GM21381 (cell line): Measurements from ENCODE around the gene LIPM.

Experiments
- ATAC-seq: cut with Tn5 transposase; IDR thresholded peaks from one replicate; pipeline ENCODE4 v1.9.1; 2021; ENCODE audit warnings: mild to moderate bottlenecking, moderate library complexity; ENCODE audit not compliant: unreplicated experiment

LIPM gene, protein sequence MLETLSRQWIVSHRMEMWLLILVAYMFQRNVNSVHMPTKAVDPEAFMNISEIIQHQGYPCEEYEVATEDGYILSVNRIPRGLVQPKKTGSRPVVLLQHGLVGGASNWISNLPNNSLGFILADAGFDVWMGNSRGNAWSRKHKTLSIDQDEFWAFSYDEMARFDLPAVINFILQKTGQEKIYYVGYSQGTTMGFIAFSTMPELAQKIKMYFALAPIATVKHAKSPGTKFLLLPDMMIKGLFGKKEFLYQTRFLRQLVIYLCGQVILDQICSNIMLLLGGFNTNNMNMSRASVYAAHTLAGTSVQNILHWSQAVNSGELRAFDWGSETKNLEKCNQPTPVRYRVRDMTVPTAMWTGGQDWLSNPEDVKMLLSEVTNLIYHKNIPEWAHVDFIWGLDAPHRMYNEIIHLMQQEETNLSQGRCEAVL

GRCh38 chr10:88802523-88803285 is at the start of gene LIPM:
Gene LIPM (plus strand): TSS chr10:88802730. CDS start chr10:88802897, 167 bp downstream.
- no peak for ATAC-seq

DNA sequence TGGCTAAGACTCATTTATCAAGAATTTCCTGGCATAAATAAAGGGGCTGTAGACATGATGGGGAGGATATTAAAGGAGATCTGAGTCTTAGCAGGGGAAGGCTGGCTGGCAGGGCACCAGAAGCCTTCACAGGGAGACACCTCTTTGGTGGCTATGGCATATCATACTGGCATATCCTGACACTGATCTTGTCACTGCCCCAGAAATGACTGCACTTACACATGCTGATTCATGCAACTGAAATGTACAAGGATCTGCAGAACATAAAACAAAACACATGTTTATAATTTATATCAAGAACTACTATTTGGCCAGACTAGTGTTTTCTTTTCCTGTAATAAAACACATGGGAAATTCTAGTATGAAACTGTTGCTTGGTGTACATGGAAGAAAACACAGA is 48.2 kb upstream of the LIPM start:
- ATAC-seq: no peak

DNA sequence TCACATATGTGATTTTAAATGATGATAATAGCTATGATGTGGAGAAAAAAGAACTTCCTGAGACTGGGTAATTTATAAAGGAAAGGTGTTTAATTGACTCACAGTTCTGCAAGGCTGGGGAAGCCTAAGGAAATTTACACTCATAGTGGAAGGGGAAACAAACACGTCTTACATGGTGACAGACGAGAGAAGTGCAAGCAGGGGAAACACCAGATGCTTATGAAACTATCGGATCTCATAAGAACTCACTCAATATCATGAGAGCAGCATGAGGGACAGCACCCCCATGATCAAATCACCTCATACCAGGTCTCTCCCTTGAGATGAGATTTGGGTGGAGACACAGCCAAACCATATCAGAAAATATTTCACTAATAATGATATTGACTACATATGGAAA is 46.8 kb upstream of the LIPM start:
- no peak for ATAC-seq

GRCh38 chr10:88756660-88757059 is 45.9 kb upstream of the LIPM start:
- ATAC-seq: no peak

- no peak for ATAC-seq
These were observed 43.0 kb upstream of the LIPM start, which contains the start of gene LIPN for GRCh38 chr10:88759366-88760101. Gene LIPN (plus strand): TSS chr10:88760020. CDS start chr10:88761406, 1,386 bp downstream.

DNA sequence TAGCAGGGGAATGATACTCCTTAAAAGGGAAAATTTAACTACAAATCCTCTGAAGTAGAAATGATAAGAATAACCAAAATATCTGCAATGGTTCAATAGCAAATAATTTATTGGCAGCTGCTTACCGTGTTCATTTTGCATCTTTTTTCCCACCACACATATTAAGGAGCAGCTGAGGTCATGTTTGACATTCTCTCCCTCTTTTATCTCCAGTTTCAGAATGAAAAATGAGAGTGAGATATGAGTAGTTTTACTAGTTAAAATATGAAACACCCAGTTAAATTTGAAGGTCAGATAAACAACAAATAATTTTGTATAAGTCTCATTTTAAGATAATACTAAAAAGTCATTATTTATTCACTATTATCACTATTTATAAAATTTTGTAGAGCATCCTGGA is 39.6 kb upstream of the LIPM start:
- no peak for ATAC-seq

GRCh38 chr10:88763441-88763840 is 39.1 kb upstream of the LIPM start:
- no peak for ATAC-seq

DNA sequence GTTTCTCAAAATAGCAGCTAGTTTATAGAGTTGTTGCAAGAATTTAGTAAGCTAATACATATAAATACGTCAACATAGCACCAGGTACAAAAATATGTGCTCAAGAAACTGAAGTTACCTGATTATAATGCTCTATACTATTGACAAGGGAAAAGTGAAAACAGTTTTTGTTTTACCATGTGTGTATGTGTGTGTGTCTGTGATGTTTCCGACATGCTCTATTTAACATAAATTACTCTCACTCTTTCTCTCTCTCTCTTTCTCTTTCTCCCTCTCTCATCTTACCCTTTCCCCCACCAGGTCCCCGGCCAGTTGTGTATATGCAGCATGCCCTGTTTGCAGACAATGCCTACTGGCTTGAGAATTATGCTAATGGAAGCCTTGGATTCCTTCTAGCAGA is 38.4 kb upstream of the LIPM start:
- ATAC-seq: no peak

GRCh38 chr10:88765816-88766215 is 36.7 kb upstream of the LIPM start:
- no peak for ATAC-seq

- ATAC-seq: no peak
These were observed 33.1 kb upstream of the LIPM start for GRCh38 chr10:88769384-88769783.

DNA sequence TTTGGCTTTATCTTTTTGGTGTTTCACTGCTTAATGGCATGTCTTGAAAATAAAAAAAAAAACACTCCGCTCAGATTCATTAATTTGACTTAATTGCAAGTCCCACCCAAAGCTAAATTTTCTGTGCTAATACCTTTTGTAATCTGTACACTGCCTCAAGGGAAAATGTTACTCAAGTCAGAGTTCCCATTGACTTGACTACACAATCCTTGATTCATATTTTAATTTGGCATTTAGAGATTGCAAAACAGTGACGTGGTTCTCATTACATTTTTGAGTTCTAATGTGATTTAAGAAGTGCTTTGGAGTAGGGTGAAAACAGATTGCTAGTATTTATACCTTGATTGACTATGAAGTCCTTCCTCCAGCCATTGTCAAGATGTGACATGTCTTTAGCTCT is 21.3 kb upstream of the LIPM start:
- no peak for ATAC-seq

GRCh38 chr10:88782222-88782621 is 20.3 kb upstream of the LIPM start:
- ATAC-seq: no peak

- ATAC-seq: no peak
These were observed 18.8 kb upstream of the LIPM start for GRCh38 chr10:88783724-88784123.

GRCh38 chr10:88786032-88786770 is 16.3 kb upstream of the LIPM start:
- ATAC-seq: no peak

GRCh38 chr10:88787463-88787862 is 15.1 kb upstream of the LIPM start:
- ATAC-seq: no peak

GRCh38 chr10:88788924-88789323 is 13.6 kb upstream of the LIPM start:
- no peak for ATAC-seq

- ATAC-seq: no peak
These were observed 10.6 kb upstream of the LIPM start for GRCh38 chr10:88791924-88792323.

- ATAC-seq: no peak
These were observed 9.9 kb upstream of the LIPM start for GRCh38 chr10:88792661-88793060.

- ATAC-seq: no peak
These were observed 8.7 kb upstream of the LIPM start for GRCh38 chr10:88793712-88794299.

DNA sequence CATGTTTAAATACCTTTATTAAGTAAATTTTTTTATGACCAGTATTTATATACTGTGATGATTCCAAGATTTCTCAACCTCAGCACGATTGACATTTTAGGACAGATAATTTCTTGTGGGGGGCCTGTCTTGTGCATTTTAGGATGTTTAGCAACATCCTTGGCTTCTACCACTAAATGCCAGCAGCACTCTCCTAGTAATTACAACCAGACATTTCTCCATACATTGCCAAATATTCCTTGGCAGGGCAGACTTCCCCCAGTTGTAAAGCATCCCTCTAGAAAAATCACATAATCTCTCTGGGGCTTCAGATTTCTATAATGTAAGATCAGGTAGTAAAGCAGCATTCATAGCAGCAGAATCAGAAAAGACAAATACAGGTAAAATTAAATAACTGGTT is 7.8 kb upstream of the LIPM start:
- ATAC-seq: no peak
